Lower lobe of right lung (tissue), 2 donors: ENCODE results near the gene GNAT1. TPM values are rescaled to one million over a fixed set of nuclear protein-coding genes. Genes with fewer than 3 reads are reported as not detected.

Experiments used
- ATAC-seq, 2 donors: fragments of 200-7000 bp; cut with Tn5 transposase; one replicate each; pipeline ENCODE4 v1.9.1; 2020 to 2022; ENCODE audit warnings: mild to moderate bottlenecking in 2 of 2, moderate library complexity in 2 of 2
- DNase-seq: peaks from one replicate; pipeline ENCODE4 v3.0.0-alpha.2; 2020
- H3K27ac ChIP-seq: fragments of 200-600 bp; one replicate; pipeline ENCODE4 v1.8.0; 2022
- H3K27me3 ChIP-seq: fragments of 200-600 bp; one replicate; pipeline ENCODE4 v1.8.0; 2022; ENCODE audit warnings: low read depth
- H3K36me3 ChIP-seq: fragments of 200-600 bp; one replicate; pipeline ENCODE4 v1.8.0; 2022; ENCODE audit warnings: mild to moderate bottlenecking
- H3K4me1 ChIP-seq: fragments of 200-600 bp; one replicate; pipeline ENCODE4 v1.8.0; 2022
- H3K4me3 ChIP-seq: fragments of 200-600 bp; one replicate; pipeline ENCODE4 v1.8.0; 2022; ENCODE audit warnings: mild to moderate bottlenecking
- H3K9me3 ChIP-seq: fragments of 200-600 bp; one replicate; pipeline ENCODE4 v1.8.0; 2022
- CTCF ChIP-seq: fragments of 200-600 bp; IDR thresholded peaks from one replicate; pipeline ENCODE4 v1.8.0; 2022; ENCODE audit warnings: antibody characterized with exemption, mild to moderate bottlenecking
- intact Hi-C: fragments of 100-400 bp; cut with DNase I; formaldehyde crosslinking; loops from one replicate; pipeline ENCODE4 v1.11.0; 2022
- total RNA-seq: library from RNA; stranded (reverse); fragmentation: NEBNext Ultra II Directional; extraction: Animal tissue kit (Norgen Biotek cat#: 25700); gene quantifications from one replicate; pipeline ENCODE4 v1.2.1, GENCODE V29; 2021
- donor health status: DM: no; HTN: yes; CAD: no; lungs with severe emphysema.

Gene GNAT1
- total RNA-seq, 1 donor from 2014 or later: not detected

- H3K4me1 ChIP-seq: peaks cover 42% of the 10 kb centered on the region
- ATAC-seq: no peak
- intact Hi-C loops: no loop called here
- TF ChIP-seq CTCF: no peak
- H3K27ac ChIP-seq: peak overlapping the region; percentile 58
- H3K27me3 ChIP-seq: no peaks in the 10 kb centered on the region
- H3K9me3 ChIP-seq: no peaks in the 10 kb centered on the region
- no peak for DNase-seq
- no peaks in the 10 kb centered on the region for H3K36me3 ChIP-seq
- peak overlapping the region; percentile 21 for H3K4me3 ChIP-seq
Observed at GRCh38 chr3:50230794-50231125, 39.4 kb downstream of the GNAT1 start.

GRCh38 chr3:50231581-50231980 lies 40.2 kb downstream of the GNAT1 start:
- no peak for ATAC-seq
- Histone ChIP-seq H3K27ac (no peak overlapping the region), H3K9me3 (no peaks in the 10 kb centered on the region), H3K27me3 (no peaks in the 10 kb centered on the region), H3K4me1 (peaks cover 34% of the 10 kb centered on the region), H3K4me3 (no peak overlapping the region), H3K36me3 (no peaks in the 10 kb centered on the region)
- DNase-seq: no peak
- intact Hi-C loops: no loop called here
- TF ChIP-seq CTCF: no peak

- Histone ChIP-seq H3K27me3 (no peaks in the 10 kb centered on the region), H3K4me3 (no peak overlapping the region), H3K9me3 (no peaks in the 10 kb centered on the region), H3K27ac (no peak overlapping the region), H3K4me1 (peaks cover 29% of the 10 kb centered on the region), H3K36me3 (no peaks in the 10 kb centered on the region)
- ATAC-seq (no peak), DNase-seq (no peak)
- intact Hi-C loops: no loop called here
- TF ChIP-seq CTCF: no peak
Observed at GRCh38 chr3:50232303-50232702, 40.9 kb downstream of the GNAT1 start.

- no peaks in the 10 kb centered on the region for H3K9me3 ChIP-seq
- intact Hi-C loops: no loop called here
- no peak overlapping the region for H3K4me3 ChIP-seq
- no peak overlapping the region for H3K27ac ChIP-seq
- H3K27me3 ChIP-seq: no peaks in the 10 kb centered on the region
- peaks cover 25% of the 10 kb centered on the region for H3K4me1 ChIP-seq
- TF ChIP-seq CTCF: no peak
- H3K36me3 ChIP-seq: no peaks in the 10 kb centered on the region
- ATAC-seq (no peak), DNase-seq (no peak)
Observed at GRCh38 chr3:50233176-50233575, 41.8 kb downstream of the GNAT1 start.

- DNase-seq (peak; percentile 99), ATAC-seq (peak; percentile 95 to 96)
- Histone ChIP-seq H3K4me1 (peaks cover 47% of the 10 kb centered on the region), H3K27ac (peak within 1 kb of the TSS; percentile 96), H3K4me3 (peak within 1 kb of the TSS; percentile 92), H3K9me3 (no peaks in the 10 kb centered on the region), H3K27me3 (no peaks in the 10 kb centered on the region), H3K36me3 (peaks cover 22% of the 10 kb centered on the region)
- no peak for TF ChIP-seq CTCF
- intact Hi-C loops: no loop called here
Observed at GRCh38 chr3:50235716-50236483, 44.5 kb downstream of the GNAT1 start, which contains the start of gene GNAI2. TSS of gene GNAI2 (plus strand) at chr3:50236204. CDS start at chr3:50236336, 132 bp downstream.
